ENCODE data around the gene ACTC1. TPM values are rescaled to one million over a fixed set of nuclear protein-coding genes. Genes with fewer than 3 reads are reported as not detected.
A peak's percentile ranks its signal among the peaks of the same experiment; 100 is the strongest.

Gene ACTC1
- total RNA-seq, 4 donors from 2014 or later, result 1.0 to 3.0 (median 2.4) TPM; not detected in 1

DNA sequence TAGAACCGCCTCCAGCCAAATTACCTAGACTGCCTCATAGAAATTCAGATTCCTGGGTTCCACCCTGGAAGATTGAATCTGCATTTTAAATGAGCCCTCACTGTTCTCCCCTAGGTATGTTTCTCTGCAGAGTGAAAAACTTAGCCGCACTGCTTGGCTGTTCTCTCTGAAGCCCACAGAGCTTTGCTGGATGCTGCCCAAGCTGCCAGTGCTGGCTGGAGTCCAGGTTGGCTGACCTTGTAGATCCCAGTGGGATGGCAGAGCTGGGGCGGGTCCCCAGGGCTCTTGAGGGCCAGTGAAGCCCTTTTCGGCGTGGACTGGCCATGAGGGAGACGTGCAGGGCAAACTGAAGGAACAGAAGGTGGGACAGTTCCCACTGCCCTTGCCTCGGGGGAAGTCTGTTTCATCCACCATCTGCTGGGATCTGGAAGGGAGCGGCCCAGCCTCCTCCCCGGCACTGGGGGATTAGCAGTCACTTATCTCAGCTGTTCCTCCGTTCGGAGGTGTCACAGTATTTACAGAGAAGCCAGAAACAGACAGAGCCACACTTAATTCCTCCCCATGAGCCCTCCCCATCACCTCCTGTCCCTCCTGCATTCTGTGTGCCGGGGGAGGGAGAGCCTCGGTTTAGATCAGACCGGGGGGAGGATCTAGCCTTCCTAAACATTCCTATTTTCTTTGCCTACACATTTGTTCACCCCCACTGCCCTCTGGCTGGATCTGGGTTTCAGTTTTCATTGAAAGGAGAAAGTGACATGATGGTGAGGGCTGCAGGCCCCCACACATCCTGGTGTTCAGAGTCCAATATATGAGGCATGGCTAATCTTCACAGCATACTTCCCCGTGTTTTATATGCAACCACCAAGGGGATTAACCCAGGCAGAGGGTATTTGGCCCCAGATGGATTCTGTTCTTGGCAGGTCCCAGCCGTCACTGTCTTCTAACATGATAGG lies 4.1 kb upstream of the ACTC1 start:
- no peaks in the 10 kb centered on the region for H3K4me1 ChIP-seq
- H3K27me3 ChIP-seq, result no peaks in the 10 kb centered on the region
- peak in 1 of 2 donors; percentile 35 for DNase-seq
- no peak for TF ChIP-seq POLR2A (IDR thresholded peaks at IDR 0.05)
- TF ChIP-seq, protein P1, sequence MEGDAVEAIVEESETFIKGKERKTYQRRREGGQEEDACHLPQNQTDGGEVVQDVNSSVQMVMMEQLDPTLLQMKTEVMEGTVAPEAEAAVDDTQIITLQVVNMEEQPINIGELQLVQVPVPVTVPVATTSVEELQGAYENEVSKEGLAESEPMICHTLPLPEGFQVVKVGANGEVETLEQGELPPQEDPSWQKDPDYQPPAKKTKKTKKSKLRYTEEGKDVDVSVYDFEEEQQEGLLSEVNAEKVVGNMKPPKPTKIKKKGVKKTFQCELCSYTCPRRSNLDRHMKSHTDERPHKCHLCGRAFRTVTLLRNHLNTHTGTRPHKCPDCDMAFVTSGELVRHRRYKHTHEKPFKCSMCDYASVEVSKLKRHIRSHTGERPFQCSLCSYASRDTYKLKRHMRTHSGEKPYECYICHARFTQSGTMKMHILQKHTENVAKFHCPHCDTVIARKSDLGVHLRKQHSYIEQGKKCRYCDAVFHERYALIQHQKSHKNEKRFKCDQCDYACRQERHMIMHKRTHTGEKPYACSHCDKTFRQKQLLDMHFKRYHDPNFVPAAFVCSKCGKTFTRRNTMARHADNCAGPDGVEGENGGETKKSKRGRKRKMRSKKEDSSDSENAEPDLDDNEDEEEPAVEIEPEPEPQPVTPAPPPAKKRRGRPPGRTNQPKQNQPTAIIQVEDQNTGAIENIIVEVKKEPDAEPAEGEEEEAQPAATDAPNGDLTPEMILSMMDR (IDR thresholded peaks at IDR 0.05), result no peak
- intact Hi-C loops (cut with DNase I; ENCODE audit: low total_unique reads), result no loop called here
- no peaks in the 10 kb centered on the region for H3K9me3 ChIP-seq
- H3K4me3 ChIP-seq, result no peak overlapping the region
- H3K27ac ChIP-seq, result peak overlapping the region in 1 of 2 donors; percentile 6
- no peaks in the 10 kb centered on the region for H3K36me3 ChIP-seq

DNA sequence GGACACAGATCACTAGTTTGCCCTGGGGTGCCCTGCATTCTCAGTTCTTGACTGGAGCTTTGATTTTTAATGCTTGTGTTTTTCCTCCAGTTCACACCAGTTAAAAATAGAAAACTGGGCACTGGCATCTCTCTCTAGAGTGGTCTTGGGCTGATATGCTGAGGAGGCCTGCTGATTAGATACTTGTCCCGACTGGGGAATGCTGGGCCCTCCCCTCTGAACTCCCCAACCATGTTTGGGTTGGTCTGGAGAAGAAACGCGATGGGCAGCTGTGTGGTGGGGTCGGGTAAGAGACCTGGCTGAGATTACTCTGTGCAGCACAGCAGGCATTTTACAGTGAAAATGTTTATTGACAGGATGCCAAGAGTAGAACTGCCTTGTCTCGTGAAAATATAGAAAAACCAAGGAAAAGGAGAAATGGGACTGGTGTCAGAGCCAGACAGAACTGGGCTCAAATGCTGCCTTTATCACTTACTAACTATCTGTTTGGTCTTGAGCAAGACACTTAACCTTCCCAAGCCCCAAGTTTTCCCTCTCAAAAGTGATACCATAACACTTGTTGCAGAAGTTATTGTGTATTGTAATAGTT lies 1.6 kb upstream of the ACTC1 start:
- Histone ChIP-seq H3K36me3 (no peaks in the 10 kb centered on the region), H3K27me3 (no peaks in the 10 kb centered on the region), H3K9me3 (no peaks in the 10 kb centered on the region), H3K4me1 (no peaks in the 10 kb centered on the region), H3K27ac (no peak overlapping the region), H3K4me3 (no peak overlapping the region)
- DNase-seq, result no peak
- intact Hi-C loops (cut with DNase I; ENCODE audit: low total_unique reads), result no loop called here
- TF ChIP-seq POLR2A (IDR thresholded peaks at IDR 0.05), result no peak
- TF ChIP-seq, protein P1 (IDR thresholded peaks at IDR 0.05), result no peak

DNA sequence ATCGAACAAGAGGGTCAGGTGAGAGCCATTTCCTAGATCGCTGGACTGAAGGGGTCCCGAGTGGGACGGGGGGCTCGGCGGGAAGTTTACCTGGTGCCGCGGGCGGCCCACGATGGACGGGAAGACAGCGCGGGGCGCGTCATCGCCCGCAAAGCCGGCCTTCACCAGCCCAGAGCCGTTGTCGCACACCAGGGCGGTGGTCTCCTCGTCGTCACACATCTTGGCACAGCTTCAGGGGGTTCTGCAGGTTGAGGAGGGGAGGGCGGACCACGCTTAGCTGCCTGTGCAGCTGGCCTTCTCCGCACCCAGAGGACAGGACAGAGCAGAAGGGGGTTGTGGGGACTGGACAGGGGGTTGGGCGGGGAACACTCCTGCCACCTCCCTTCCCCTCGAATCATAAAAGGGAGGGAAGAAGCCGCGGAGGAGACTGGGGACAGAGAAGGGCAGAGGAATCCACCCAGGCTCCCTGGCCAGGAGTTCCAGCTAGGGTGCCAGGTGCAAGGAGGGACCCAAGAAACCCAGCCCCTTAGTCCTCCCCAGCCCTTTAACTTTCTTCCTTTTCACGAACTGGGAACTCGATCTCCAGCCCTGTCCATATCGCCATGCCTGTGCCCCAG lies 651 bp downstream of the ACTC1 start:
- intact Hi-C loops (cut with DNase I; ENCODE audit: low total_unique reads), result no loop called here
- Histone ChIP-seq H3K9me3 (no peaks in the 10 kb centered on the region), H3K27ac (no peak overlapping the region), H3K27me3 (no peaks in the 10 kb centered on the region), H3K36me3 (no peaks in the 10 kb centered on the region), H3K4me3 (peak overlapping the region in 1 of 2 donors; percentile 25), H3K4me1 (no peaks in the 10 kb centered on the region)
- no peak for DNase-seq
- TF ChIP-seq, protein P1 (IDR thresholded peaks at IDR 0.05), result no peak
- TF ChIP-seq POLR2A (IDR thresholded peaks at IDR 0.05), result no peak

DNA sequence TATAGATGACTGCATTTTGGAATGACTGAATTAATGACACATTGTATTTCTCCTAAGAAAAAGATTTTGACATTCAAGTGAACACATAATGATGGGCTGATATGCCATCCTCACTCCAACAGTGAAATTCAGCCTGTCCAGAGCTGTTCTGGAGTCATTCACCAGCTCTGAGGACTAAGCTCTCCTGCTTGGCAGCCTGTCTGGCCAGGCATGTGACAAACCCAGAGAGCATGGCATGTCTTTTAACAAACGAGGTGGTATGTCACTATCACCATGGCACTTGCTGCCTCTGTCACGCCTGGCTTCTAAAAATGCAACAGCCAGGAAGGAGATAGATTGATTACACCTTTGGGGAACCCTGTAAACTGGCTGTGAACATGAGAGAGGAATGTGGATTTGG lies 1.4 kb downstream of the ACTC1 start:
- no peak for DNase-seq
- no peaks in the 10 kb centered on the region for H3K4me1 ChIP-seq
- H3K27ac ChIP-seq, result no peak overlapping the region
- TF ChIP-seq POLR2A (IDR thresholded peaks at IDR 0.05), result no peak
- TF ChIP-seq, protein P1 (IDR thresholded peaks at IDR 0.05), result no peak
- no peaks in the 10 kb centered on the region for H3K36me3 ChIP-seq
- H3K4me3 ChIP-seq, result no peak overlapping the region
- H3K27me3 ChIP-seq, result no peaks in the 10 kb centered on the region
- intact Hi-C loops (cut with DNase I; ENCODE audit: low total_unique reads), result no loop called here
- no peaks in the 10 kb centered on the region for H3K9me3 ChIP-seq

DNA sequence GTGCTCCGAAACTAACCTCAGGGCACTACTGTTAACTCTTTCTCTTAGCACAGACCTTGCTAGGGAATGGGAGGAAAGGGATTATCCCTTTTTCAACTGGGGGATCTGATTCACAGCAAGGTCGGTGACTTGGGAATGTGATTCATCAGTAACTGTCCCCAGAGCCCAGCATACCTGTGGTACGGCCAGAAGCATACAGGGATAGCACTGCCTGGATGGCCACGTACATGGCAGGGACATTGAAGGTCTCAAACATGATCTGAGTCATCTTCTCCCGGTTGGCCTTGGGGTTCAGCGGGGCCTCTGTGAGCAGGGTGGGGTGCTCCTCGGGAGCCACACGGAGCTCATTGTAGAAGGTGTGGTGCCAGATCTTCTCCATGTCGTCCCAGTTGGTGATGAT lies 2.3 kb downstream of the ACTC1 start:
- Histone ChIP-seq H3K4me3 (no peak overlapping the region), H3K27me3 (no peaks in the 10 kb centered on the region), H3K4me1 (no peaks in the 10 kb centered on the region), H3K27ac (no peak overlapping the region), H3K9me3 (no peaks in the 10 kb centered on the region), H3K36me3 (no peaks in the 10 kb centered on the region)
- no peak for DNase-seq
- TF ChIP-seq, protein P1 (IDR thresholded peaks at IDR 0.05), result no peak
- TF ChIP-seq POLR2A (IDR thresholded peaks at IDR 0.05), result no peak
- intact Hi-C loops (cut with DNase I; ENCODE audit: low total_unique reads), result no loop called here

All from uterus (tissue), 4 donors.